Left cardiac atrium (tissue), 4 donors: ENCODE results near the gene CHRNA10. TPM values are rescaled to one million over a fixed set of nuclear protein-coding genes. Genes with fewer than 3 reads are reported as not detected.
A peak's percentile ranks its signal among the peaks of the same experiment; 100 is the strongest.

Experiments used
- ATAC-seq, 2 donors: fragments of 200-7000 bp; cut with Tn5 transposase; one replicate each; pipeline ENCODE4 v1.9.1; 2020; ENCODE audit warnings: mild to moderate bottlenecking in 2 of 2, moderate library complexity in 2 of 2
- DNase-seq: peaks from one replicate; pipeline ENCODE4 v3.0.0-alpha.2; 2020
- intact Hi-C, 2 donors: fragments of 100-400 bp; cut with DNase I; formaldehyde crosslinking; loops; one replicate each; pipeline versions ENCODE4 v1.14.1 to v1.15.1; 2022 to 2023
- total RNA-seq, 2 donors: library from RNA; stranded (reverse); fragmentation: NEBNext Ultra II Directional; extraction: Animal tissue kit (Norgen Biotek cat#: 25700); gene quantifications; one replicate each; pipeline ENCODE4 v1.2.1, GENCODE V29; 2021
- donor health status: DM: no; HTN: yes; CAD: no.
- donor health status: DM: no; HTN: yes; CAD: no; lungs with severe emphysema.
- donor health status: DM: yes; HTN: yes; CAD: no.
- donor health status: Dilated cardiomyopathy.

Gene CHRNA10
- total RNA-seq, 2 donors from 2014 or later, result 0.27 to 0.58 TPM

DNA sequence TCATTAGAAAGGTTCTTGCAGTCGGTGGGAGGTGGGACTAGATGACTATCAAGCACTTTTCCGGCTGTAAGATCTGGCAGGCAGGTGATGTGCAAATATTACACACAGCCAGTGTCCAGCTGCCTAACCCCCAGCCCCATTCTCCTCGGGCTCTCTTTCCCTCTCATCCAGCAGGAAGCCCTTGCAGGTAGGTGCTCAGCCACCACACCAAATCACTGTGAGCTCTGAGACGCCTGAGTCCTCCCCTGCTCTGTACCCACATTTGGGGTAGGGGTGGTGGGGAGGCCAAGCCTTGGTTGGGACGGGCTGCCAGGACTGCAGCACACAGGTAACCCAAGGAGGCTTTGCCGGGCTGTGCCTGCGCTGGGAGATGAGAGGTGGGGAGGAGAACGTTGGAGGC lies 30.0 kb downstream of the CHRNA10 start:
- no peak for ATAC-seq
- DNase-seq, result no peak
- intact Hi-C loops, result no loop called here

DNA sequence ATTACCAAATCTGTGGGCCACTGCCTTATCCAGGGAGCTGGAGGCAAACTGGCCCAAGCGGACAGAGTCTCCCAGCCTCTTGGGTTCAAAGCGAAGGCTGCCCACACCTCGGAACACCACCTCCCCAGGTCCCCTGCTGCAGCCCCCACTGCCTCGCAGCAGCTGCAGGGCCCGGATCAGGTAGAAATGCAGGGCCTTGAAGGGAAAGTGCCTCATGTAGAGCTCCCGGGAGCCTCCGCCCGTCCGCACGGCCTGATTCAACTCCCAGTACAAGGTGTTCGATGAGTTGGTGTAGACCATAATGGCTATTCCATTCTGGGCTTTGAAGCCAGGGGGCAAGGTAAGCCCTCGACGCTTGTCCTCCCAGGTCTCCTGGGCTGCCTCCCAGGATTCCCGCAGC lies 31.3 kb downstream of the CHRNA10 start:
- intact Hi-C loops, result no loop called here
- no peak for ATAC-seq

DNA sequence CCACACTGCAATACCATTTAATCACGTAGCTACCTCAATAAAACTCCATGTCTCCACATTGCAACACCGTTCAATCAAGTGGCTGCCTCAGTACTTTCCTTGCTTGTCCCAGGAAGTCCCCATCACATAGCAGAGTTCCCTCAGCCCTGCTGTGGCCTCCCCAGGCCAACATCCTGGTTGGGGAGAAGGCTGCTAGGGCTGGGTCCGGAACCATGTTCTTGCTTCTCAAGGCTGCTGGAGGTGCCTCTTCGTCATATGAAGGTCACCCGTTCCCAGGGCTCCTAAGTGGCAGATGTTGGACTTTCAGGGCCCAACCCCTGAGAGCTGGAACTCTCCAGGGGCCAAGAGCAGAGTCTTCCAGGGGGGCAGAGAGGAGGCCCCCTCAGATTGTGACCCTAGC lies 32.7 kb downstream of the CHRNA10 start:
- intact Hi-C loops, result no loop called here
- DNase-seq (no peak), ATAC-seq (no peak)

More for the DNA sequence above, 31.3 kb downstream of the CHRNA10 start:
- no peak for DNase-seq

DNA sequence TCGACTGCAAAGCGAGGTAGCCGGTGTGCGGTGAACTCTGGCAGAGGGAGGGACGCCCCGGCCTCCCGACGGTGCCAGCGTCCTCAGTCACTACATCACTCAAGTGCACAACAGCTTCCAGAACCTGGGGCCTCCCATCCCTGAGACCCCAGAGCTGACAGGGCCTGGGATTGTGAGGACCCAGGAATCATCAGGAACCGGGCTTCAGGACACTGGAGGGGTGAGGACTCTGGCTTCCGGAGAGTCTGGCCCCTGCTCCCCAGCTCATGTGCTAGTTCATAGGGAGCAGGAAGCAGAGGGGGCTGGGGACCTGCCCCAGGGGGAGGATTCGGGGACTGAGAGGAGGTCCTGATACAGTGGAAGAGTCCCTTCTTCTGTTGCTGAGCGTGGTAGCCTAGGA lies 34.0 kb downstream of the CHRNA10 start:
- DNase-seq (no peak), ATAC-seq (no peak)
- intact Hi-C loops, result no loop called here

DNA sequence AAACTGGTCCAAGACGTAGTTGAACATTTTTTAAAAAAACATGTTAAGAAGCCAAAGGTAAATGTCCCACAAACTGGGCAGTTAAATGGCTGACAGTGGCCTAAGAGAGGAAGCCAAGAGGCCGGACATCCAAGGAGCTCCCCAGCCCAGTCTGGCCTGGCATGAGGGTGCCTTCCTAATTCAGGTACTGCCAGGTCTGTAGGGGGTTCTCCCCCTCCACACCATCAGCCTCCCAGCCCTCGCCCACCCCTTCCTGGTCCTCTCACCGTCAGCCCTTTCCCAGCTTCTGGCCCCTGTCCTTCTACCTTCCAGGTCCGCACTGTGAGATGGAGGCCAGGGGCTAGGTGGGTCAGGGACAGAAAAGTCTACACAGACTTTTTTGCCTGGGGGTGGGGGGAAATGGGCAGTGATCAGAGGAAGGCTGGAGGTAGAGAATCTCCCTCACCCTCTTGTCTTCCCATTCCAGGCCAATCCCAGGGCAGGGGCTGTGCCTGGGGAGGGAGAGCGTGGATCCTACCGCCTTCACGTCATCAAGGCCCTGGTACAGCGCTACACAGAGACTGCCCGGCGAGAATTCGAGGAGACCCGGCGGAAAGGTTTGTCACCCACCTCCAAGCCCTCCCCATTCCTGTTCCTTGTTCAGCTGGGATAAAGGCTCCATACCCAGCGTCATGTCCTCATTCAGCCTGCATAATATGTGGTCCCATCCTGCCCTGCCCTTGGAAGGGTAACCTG lies 35.4 kb downstream of the CHRNA10 start:
- intact Hi-C loops, result no loop called here
- DNase-seq (no peak), ATAC-seq (no peak)

DNA sequence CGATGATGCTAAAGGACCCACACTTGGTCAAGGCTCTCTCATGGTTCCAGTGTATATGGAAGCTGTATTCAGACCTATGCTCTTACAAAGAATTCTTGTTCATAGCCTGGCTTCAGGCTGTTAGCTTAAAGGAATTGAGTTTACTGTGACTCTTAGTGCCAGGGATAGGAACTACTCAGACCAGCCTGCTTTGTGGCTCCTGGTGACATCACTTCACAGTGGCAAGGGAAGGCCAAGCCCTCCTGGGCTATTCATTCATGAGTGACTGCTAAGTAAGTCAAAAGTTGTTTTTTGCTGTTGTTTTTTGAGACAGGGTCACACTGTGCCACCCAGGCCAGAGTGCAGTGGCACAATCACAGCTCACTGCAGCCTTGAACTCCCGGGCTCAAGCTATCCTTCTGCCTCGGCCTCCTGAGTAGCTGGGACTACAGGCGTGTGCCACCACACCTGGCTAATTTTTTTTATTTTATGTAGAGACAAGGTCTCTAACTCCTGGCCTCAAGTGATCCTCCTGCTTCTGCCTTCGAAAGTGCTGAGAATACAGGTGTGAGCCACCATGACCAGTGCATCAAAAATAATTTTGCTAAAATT lies 39.0 kb downstream of the CHRNA10 start:
- DNase-seq, result no peak

DNA sequence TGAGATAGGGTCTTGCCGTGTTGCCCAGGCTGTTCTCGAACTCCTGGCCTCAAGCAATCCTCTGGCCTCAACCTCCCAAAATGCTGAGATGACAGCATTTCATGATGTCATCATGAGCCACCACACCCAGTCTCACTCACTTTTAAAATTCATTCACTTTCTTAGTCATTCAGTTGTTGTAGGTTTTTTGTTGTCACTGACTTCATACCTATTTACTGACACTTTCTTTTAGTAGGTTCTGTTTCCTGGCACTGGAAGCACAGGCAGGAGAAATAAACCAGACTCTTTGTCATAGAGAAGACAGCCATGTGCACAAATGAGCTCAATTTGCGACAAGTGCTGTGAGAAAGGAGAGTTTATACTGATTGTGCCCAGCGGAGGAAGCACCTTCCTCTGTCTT lies 39.9 kb downstream of the CHRNA10 start:
- ATAC-seq, result no peak
- intact Hi-C loops, result no loop called here

More for the DNA sequence above, 39.0 kb downstream of the CHRNA10 start:
- intact Hi-C loops, result no loop called here
- no peak for ATAC-seq

DNA sequence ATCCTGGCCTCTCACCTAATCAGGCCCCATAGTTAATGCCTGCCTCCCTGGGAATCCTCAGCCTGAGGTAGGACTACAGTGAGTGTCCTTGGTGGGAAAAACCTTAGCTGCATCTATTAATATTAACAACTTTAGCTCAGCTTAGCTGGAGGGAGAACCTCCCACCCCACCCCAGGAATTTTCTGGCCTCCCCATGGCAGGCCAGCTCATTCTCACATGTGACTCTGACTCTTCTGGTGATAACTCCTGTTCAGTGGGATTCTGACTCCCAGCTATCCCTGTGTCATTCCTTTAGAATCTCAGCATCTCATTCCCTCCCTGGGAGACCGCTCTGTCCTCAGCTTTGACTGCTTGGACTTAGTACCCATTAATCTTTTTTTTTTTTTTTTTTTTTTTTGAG lies 43.9 kb downstream of the CHRNA10 start:
- no peak for DNase-seq
- intact Hi-C loops, result no loop called here
- peak; percentile 51 to 68 for ATAC-seq

More for the DNA sequence above, 39.9 kb downstream of the CHRNA10 start:
- DNase-seq, result no peak

DNA sequence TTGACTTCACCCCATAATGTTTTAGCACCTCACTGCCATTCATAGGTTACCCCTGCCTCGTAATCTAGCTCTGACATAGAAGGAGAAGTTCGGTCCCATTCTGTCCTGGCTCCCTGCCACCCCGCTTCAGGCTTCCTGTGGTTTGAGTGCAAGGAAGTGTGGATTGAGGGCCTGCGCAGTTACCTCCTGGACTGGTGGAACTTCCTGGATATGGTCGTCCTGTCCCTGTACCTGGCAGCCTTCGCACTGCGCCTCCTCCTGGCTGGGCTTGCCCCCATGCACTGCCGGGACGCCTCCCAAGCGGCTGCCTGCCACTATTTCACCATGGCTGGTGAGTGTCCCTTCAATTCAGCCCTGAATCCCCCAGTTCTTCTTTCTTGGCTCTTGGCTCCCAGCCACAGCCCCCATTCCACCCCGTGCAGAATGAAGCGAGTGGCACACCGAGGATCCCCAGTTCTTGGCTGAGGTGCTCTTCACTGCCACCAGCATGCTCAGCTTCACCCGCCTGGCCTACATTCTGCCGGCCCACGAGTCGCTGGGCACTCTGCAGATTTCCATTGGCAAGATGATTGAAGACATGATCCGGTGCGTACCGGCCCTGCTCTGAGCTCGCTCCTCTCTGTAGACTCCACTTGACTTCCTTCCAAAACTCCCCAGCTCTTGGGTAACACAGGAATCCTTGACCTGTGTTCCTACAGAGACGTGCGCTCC lies 44.8 kb downstream of the CHRNA10 start:
- DNase-seq (peak; percentile 59), ATAC-seq (peak; percentile 51 to 78)
- intact Hi-C loops, result no loop called here

DNA sequence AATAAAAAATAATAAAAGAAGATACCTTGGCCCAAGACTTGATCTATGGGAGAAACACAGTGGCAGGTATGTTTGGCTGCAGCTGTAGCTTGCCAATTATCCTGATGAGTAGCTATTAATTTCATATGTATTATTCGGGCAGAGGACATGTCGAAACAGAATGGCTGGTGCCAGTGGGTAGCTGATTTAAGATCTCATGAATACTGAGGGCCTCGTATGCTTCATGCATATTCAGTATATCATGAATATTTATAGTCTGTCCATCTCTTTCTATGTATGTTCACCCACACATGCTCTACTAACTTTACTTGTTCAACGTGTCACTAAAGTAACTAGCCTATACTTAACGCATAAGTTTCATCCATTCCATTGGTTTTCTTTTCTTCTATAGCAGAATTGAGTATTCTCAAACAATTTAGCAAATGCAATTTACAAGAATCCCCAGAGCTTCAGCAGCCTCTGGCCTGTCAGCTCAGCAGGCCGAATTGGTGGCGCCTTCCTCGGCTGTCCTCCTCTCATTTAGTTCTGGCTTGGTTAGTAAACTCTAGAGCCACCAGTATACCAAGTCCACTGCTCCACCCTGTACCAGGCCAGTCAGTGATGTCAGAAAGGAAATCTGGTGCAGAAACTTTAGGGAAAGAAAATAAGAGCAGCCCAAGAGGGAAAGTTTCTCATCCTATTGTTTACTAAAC lies 47.3 kb downstream of the CHRNA10 start:
- intact Hi-C loops, result no loop called here
- ATAC-seq (no peak), DNase-seq (no peak)

DNA sequence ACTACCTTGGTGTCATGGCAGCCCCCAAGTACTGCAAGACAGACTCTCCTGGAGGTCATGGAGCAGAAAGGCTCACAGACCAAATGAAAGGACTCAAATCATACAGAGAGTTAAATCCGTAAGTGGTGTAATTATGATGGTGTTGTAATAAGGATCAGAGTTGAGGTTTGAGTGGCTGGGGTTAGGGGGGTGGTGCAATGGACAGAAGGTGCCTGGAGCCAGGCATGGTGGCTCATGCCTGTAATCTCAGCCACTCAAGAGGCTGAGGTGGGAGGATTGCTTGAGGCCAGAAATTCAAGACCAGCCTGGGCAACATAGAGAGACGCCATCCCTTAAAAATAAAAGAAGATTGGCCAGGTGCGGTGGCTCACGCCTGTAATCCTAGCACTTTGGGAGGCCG lies 48.1 kb downstream of the CHRNA10 start:
- no peak for DNase-seq
- intact Hi-C loops, result no loop called here
- no peak for ATAC-seq

DNA sequence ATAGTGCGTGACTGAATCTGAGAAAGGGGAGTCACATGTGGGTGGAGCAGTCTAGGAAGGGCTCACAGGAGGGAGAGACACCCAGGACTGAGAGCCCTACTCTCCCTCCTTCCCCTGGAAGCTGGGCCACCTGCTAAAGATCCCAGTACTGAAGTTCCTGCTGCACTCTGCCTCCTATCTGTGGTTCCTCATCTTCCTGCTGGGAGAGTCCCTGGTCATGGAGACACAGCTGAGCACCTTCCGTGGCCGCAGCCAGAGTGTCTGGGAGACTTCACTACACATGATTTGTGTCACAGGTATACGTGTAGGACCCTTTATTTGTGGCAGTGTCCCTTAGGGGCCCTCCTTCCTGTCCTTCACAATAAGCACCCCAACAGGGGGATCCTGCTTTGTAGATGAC lies 48.7 kb downstream of the CHRNA10 start:
- DNase-seq (no peak), ATAC-seq (no peak)
- intact Hi-C loops, result no loop called here

DNA sequence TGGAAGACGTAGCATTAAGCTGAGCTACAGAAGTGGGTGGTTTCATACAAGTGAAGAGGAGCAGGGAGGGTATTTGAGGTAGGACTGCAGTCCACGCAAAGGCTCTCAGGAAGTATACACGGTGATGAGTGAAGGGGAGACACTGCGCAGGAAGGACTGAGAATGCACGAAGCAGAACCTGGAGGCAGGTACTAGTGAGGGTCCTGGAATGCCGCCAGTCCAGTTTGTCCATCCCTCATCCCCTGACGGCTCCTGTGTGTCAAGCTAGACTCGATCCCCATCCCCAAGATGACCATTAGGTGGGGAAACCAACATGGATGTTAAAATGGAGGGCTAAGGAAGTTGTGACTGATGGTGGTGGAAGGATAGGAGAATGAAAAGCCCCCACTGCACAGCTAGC lies 53.2 kb downstream of the CHRNA10 start:
- ATAC-seq (no peak), DNase-seq (no peak)
- intact Hi-C loops, result no loop called here

- intact Hi-C loops, result no loop called here
- no peak for DNase-seq
- ATAC-seq, result no peak
Measured at GRCh38 chr11:3616721-3617460, 54.3 kb downstream of the CHRNA10 start.

DNA sequence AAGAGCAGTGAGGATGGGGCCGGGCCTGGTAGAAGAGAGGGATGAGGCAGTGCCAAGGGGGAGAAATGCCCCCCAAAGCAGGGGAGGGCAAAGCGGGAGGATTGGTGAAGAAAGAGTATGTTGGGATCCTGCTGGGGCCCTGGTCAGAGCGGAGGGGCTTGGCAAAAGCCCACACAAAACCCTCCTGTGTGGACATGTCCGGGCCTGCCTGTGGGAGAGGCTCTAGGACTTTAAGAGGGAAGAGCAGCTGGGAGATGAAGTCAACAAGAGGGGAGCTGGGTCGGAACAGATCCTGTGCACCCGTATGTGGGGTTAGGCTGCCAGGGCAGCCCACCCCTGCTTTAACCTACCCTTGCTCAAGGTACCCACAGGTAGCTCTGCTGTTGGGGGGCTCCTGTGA lies 55.2 kb downstream of the CHRNA10 start:
- ATAC-seq (no peak), DNase-seq (no peak)
- intact Hi-C loops, result no loop called here
